Measurements from ENCODE around the gene ZNF543. TPM values are rescaled to one million over a fixed set of nuclear protein-coding genes. Genes with fewer than 3 reads are reported as not detected.

The ZNF543 gene
- total and polyA plus RNA-seq, 9 of the 15 experiments (the other 6 are each of a cell fraction or from before 2014, with no cell fraction given) = 0.14 to 5.5 (median 2.4) TPM

GRCh38 chr19:57280165-57280961 is 39.9 kb upstream of the ZNF543 start, which contains the start of gene ZNF460 (continued):
- TF ChIP-seq CTCF (IDR thresholded peaks at IDR 0.05 in 2 of 3, conservative IDR thresholded peaks at IDR 0.05 in 1 of 3; ENCODE audit: insufficient read depth in 2 of 3, low read depth in 1 of 3, low read length in 3 of 3) (no peak), ZNF445 (CRISPR knock-in tag; IDR thresholded peaks at IDR 0.05; ENCODE audit: low read depth) (no peak), ERF (CRISPR knock-in tag; IDR thresholded peaks at IDR 0.05) (no peak), ZNF584 (CRISPR knock-in tag; IDR thresholded peaks at IDR 0.05; ENCODE audit: low read depth) (no peak), USF2 (CRISPR knock-in tag; IDR thresholded peaks at IDR 0.05) (no peak), TFAP4 (CRISPR knock-in tag; IDR thresholded peaks at IDR 0.05; ENCODE audit: borderline replicate concordance) (peak; percentile 65; the same call in 1 of the 2 replicates), MAFF (IDR thresholded peaks at IDR 0.05; ENCODE audit: low read length) (no peak), SMAD4 (CRISPR knock-in tag; conservative IDR thresholded peaks at IDR 0.05) (no peak), NR2C1 (IDR thresholded peaks at IDR 0.05) (peak; percentile 55; the same call in 1 of the 2 replicates), NR2C1 (tag; IDR thresholded peaks at IDR 0.05) (peak; percentile 59; the same call in 1 of the 2 replicates), RHOXF2B (CRISPR knock-in tag; conservative IDR thresholded peaks at IDR 0.05) (no peak), STAT5B (CRISPR knock-in tag; IDR thresholded peaks at IDR 0.05) (no peak), PBX2 (CRISPR knock-in tag; IDR thresholded peaks at IDR 0.05; ENCODE audit: low read depth) (no peak), PBX2 (tag; conservative IDR thresholded peaks at IDR 0.05; ENCODE audit: low read depth) (0 out of 2 replicates have a peak, but pooled peaks have one; percentile 7), BCL6 (CRISPR knock-in tag; IDR thresholded peaks at IDR 0.05) (no peak), KHSRP (IDR thresholded peaks at IDR 0.05) (peak; percentile 75)
- TF ChIP-seq, protein P1, sequence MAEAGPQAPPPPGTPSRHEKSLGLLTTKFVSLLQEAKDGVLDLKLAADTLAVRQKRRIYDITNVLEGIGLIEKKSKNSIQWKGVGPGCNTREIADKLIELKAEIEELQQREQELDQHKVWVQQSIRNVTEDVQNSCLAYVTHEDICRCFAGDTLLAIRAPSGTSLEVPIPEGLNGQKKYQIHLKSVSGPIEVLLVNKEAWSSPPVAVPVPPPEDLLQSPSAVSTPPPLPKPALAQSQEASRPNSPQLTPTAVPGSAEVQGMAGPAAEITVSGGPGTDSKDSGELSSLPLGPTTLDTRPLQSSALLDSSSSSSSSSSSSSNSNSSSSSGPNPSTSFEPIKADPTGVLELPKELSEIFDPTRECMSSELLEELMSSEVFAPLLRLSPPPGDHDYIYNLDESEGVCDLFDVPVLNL (CRISPR knock-in tag; IDR thresholded peaks at IDR 0.05; ENCODE audit: low read depth) = no peak
